Fibroblast of peridontal ligament (primary cell): ENCODE results near the gene CHRDL2.
A peak's percentile ranks its signal among the peaks of the same experiment; 100 is the strongest.

Source experiments
- DNase-seq: peaks from one replicate; pipeline ENCODE4 v3.0.0-alpha.2; 2010; ENCODE audit errors: extremely low read depth

Gene CHRDL2

DNA sequence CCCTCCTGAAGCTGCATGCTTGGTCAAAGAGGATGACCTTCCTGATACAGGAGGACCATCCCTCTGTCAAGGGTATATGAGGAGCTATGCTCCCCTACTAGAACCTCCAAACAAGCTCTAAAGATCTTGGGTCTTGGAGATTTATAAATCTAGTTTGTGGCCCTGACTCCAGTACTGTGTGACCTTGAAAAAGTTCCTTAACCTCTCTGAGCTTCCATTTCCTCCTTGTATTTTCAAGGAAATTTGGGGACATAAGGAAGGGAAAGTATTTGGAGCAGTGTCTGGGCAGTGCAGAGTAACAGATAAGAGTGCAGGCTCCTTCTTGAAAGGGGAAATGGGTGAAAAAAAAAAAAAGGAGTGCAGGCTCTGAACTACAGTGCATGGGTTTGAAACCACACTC lies 45.9 kb downstream of the CHRDL2 start:
- DNase-seq: no peak

DNA sequence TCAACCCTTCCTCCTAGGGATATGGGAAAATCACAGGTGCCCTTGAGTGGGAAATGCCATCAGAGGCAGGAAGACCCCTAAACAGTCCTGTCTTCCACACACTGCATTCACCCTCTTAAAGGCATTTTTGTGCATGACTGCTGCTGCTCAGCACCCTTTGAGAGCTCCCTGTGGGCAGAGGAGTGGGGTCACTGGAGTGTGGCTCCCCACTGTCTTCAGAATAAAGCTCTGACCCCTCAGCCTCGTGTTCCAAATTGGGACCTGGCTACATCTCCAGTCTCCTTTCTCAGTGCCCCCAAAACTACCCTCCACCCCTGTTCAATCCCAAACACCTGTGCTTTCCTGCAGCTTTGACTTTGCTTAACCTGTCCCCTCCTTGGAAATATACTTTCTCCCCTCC lies 46.6 kb downstream of the CHRDL2 start:
- no peak for DNase-seq

- DNase-seq: peak; percentile 44
Measured at GRCh38 chr11:74683941-74684481, 47.2 kb downstream of the CHRDL2 start.

DNA sequence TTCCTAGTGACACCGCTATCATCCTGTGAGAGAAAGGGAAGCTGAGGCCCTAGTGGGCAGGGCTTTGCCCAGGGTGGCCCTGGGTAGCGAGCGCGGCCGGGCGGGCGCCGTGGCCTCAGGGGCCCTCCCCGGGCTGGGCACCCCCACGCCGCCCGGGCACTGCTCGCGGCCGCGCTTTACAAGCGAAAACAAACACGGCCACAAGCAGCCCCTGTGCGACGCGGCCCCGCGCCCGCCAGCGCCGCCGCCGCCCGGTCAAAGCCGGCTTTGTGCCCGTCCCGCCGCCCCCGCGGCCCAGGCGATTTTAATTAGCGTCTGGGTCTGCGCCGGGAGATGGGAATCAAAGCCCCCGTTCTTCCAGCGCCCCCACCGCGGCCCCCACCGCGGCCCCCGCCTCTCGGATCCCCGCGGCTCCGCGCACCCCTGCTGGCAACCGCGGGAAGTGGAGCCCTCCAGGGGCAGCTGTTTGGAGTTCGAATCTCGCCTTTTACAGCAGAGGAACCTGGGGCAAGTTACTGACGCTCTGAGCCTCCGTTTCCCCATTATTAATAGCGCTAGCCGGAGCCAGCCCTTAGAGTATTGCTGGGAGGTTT lies 47.9 kb downstream of the CHRDL2 start:
- peak; percentile 10 for DNase-seq

DNA sequence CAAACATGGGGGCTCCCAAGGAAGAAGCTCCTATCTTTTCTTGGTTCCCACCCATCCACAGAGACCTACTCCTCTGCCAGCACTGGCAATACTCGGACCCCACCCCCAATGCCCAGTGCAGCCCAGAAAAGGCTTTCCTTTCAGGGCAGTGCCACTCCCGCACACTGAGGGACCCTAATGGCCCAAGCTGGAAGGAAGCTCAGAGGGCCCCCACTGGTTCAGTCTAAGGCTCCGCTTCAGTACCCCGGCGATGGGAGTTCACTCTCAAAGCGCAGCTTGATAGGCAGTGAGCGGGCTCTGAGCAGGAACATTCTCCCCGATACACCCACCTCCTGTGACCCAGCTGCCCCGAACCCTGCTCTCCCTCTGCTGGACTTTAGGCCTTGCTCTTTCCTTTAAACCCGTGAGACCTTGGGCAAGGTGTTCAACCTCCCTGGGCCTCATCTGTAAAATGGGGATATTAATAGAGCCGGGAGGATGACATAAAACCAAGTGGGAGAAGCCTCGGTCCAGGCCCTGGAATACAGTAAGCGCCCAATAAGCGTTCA lies 48.4 kb downstream of the CHRDL2 start:
- no peak for DNase-seq

GRCh38 chr11:74681686-74682651 lies 49.3 kb downstream of the CHRDL2 start:
- no peak for DNase-seq

GRCh38 chr11:74680703-74681531 lies 50.3 kb downstream of the CHRDL2 start:
- no peak for DNase-seq

DNA sequence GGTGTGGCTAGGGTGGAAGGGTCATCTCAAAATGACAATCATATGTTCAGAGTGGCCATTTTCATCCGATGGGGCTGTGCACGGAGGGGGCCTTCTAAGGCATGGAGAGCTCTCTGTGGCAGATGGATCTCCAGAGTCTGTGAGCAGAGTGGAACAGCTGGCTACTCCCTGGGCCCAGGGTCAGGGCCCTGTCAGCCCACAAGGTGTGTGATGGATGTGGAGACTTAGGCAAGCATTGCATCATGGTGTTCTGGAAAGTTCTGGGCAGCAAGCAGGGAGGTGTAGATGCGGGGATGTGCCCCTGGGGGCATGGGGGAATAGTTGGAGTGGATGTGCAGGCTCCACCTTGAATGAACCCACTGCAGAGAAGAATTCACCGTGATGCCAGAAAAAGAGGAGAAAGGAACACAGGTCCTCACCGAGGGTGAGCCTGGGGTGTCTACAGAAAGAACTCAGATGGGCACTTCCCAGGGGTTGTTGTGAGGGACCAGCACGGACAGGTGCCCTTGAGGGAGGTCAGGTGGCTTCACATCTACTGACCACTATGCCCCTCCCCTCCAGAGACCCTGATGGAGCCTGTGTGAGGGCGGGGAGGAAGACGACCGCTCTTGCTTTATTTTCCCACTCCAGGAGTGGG lies 51.1 kb downstream of the CHRDL2 start:
- no peak for DNase-seq

DNA sequence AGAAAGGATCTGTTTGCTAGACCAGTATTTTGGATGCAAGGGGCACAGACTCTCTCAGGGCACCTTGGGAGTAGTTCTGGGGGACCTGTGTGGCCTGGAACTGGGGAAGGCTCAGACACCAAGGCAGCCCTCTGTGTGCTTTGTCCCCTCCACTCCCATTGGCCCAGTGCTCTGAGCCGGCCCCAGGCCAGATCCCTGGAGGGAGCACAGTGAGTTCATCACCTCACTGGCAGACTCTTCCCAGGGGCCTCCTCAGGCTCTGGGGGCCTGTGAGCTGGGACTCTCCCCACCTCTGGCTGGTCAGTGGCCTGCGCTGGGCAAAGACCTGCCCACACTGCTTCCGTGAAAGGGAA lies 51.7 kb downstream of the CHRDL2 start:
- no peak for DNase-seq

- peak; percentile 17 for DNase-seq
Measured at GRCh38 chr11:74678591-74679512, 52.4 kb downstream of the CHRDL2 start.

DNA sequence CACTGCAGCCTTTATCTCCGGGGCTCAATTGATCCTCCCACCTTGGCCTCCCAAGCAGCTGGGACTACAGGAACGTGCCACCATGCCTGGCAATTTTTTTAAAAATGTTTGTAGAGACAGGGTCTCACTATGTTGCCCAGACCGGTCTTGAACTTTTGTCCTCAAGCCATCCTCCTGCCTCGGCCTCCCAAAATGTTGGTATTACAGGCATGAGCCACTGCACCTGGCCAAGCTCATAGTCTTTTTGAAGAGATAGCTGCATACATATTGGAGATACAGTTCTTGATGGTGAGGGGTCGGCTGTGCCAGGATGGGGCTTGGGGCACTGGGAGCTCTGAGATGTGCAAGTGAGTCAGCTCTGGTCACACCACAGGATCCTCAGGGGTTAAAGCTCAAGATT lies 53.2 kb downstream of the CHRDL2 start:
- DNase-seq: no peak

DNA sequence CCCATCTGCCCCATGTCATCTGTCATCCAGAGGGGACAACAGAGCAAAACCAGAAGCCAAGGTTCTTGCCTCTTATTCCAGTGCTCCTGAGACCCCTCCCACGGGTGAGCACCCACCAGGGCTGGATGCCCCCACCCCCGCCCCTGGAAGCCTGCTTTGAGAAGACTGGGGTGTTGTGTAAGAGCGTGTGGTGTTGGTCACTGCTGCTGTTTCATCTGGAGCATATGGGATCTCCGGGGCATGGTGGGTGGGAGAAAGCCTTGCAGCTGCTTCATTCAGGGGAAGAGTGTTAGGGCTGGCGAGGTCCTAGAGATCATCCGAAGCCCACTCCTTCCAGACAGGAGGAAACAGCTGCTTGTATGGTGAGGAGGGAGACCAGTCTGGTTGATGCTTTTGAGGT lies 54.1 kb downstream of the CHRDL2 start:
- no peak for DNase-seq

GRCh38 chr11:74676596-74676995 lies 54.6 kb downstream of the CHRDL2 start:
- no peak for DNase-seq

DNA sequence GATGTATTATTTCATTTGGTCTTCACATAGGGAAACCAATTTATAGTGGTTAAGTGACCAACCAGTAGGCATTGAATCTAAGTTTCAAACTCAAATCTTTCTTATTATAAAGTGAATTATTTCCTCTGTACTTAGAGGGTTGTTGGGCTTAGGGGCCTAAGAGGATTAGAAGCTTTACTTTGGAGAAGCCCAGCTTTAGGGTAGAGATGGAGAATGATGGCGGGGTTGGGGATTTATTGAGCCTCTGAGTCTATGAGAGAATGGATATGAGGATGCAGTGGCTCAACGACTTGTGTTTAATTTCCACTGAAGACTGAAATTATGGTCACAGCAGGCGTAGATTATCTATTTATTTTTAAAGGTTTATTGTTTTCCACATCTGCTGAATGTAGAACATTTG lies 55.5 kb downstream of the CHRDL2 start:
- DNase-seq: no peak

- DNase-seq: no peak
Measured at GRCh38 chr11:74673693-74674360, 57.4 kb downstream of the CHRDL2 start.

DNA sequence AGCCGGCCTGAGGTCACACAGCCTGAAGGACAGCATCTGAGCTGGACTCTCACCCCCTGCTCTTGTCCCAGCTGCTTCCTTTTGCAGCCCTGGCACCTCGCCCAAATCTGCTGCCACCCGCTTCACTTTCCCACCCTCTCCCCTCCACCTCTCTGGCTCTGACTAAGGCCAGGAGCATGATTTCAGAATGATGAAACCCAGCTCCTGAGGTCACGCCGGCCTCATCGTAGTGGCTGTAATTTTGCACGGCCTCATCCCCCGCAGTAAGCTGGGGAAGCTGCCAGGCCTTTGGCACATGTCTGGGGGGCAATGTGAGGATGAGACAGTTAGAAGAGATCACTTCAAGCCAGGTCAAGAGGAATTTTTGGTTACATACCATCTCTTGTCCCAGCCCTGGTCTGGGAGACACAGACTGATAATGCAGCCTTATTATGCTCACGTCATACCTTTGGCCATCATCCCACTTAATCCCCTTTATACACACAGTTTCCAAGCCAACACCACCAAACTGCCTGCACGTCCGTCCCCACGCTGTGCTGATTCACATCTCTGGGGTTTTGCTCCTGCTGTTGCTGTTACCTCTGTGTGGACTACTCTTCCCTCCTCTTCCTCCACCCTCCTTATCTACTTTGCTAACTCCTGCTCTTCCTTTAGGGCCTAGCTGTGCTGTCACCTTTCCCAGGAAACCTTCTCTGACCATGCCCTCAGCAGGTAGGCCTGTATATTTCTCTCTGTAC lies 58.1 kb downstream of the CHRDL2 start:
- peak; percentile 96 for DNase-seq

GRCh38 chr11:74672332-74672955 lies 58.8 kb downstream of the CHRDL2 start:
- DNase-seq: peak; percentile 16

- peak; percentile 66 for DNase-seq
Measured at GRCh38 chr11:74671520-74672196, 59.6 kb downstream of the CHRDL2 start.
